PC-9 (cell line): ENCODE data around the gene ADAMTSL5. TPM values are rescaled to one million over a fixed set of nuclear protein-coding genes. Genes with fewer than 3 reads are reported as not detected.
"Not testable (repeated sequence)": the region's sequence is repeated elsewhere in the genome, so short reads cannot be mapped to it uniquely, and the experiment has no call there.

Source experiments
- BruUV-seq: library from RNA; stranded (reverse); fragments of 400-500 nt; replicated peaks from 2 replicates; lab custom pipeline; 2021; lab: Mats Ljungman, UMichigan
- CTCF ChIA-PET: fragments of 300-600 bp; sonication (Branson Sonifier 250); formaldehyde crosslinking; loops from one replicate; lab custom pipeline; 2022; ENCODE audit warnings: antibody characterized with exemption; lab: Charles Lee
- POLR2A ChIA-PET: fragments of 300-600 bp; sonication (Branson Sonifier 250); formaldehyde crosslinking; loops from one replicate; lab custom pipeline; 2022; ENCODE audit warnings: antibody characterized with exemption; ENCODE audit not compliant: unreplicated experiment; lab: Charles Lee
- DNase-seq, 2 experiments: peaks; one replicate each; pipeline versions ENCODE4 v3.0.0 to v3.0.0-alpha.2; 2015 to 2022; ENCODE audit warnings: mixed read lengths in 1 of 2
- H2AFZ ChIP-seq: fragments of 200-600 bp; sonication (generic); 2 replicates; pipeline ENCODE4 v1.8.1; 2017; ENCODE audit warnings: antibody characterized with exemption
- H3F3A ChIP-seq: fragments of 200-600 bp; sonication (generic); 2 replicates; pipeline ENCODE4 v1.8.1; 2017; ENCODE audit warnings: antibody characterized with exemption, mild to moderate bottlenecking, low read depth; ENCODE audit not compliant: insufficient read depth
- H3K27ac ChIP-seq: fragments of 200-600 bp; sonication (generic); 2 replicates; pipeline ENCODE4 v1.6.1; 2016; ENCODE audit warnings: mixed run types
- H3K27me3 ChIP-seq: fragments of 200-600 bp; sonication (generic); 2 replicates; pipeline ENCODE4 v1.6.1; 2016; ENCODE audit warnings: low read depth, mixed run types; ENCODE audit not compliant: insufficient read depth
- H3K36me3 ChIP-seq: fragments of 200-600 bp; sonication (generic); 2 replicates; pipeline ENCODE4 v1.6.1; 2016; ENCODE audit warnings: low read depth, mixed run types
- H3K4me1 ChIP-seq: fragments of 200-600 bp; sonication (generic); replicated peaks from 2 replicates; pipeline ENCODE4 v1.6.1; 2016; ENCODE audit warnings: mixed run types; ENCODE audit not compliant: insufficient read depth
- H3K4me2 ChIP-seq: fragments of 200-600 bp; sonication (generic); 2 replicates; pipeline ENCODE4 v1.6.1; 2017; ENCODE audit warnings: mixed run types
- H3K4me3 ChIP-seq: fragments of 200-600 bp; sonication (generic); 2 replicates; pipeline ENCODE4 v1.6.1; 2016; ENCODE audit warnings: mixed run types
- H3K79me2 ChIP-seq: fragments of 200-600 bp; sonication (generic); 2 replicates; pipeline ENCODE4 v1.6.1; 2017; ENCODE audit warnings: low read depth, mixed run types
- H3K9me2 ChIP-seq: fragments of 200-600 bp; sonication (generic); 2 replicates; pipeline ENCODE4 v1.8.1; 2017; ENCODE audit warnings: mild to moderate bottlenecking; ENCODE audit not compliant: insufficient read depth
- H3K9me3 ChIP-seq: fragments of 200-600 bp; sonication (generic); 2 replicates; pipeline ENCODE4 v1.8.1; 2016; ENCODE audit warnings: low read depth; ENCODE audit not compliant: insufficient read depth
- H4K20me1 ChIP-seq: fragments of 200-600 bp; sonication (generic); 2 replicates; pipeline ENCODE4 v1.8.1; 2017; ENCODE audit not compliant: insufficient read depth
- CTCF ChIP-seq: fragments of 200-600 bp; sonication (generic); conservative IDR thresholded peaks from 2 replicates; pipeline ENCODE4 v1.6.1; 2017; ENCODE audit warnings: mixed run types, antibody characterized with exemption, mild to moderate bottlenecking, moderate library complexity
- EZH2 ChIP-seq: fragments of 200-600 bp; sonication (generic); IDR thresholded peaks from 2 replicates; pipeline ENCODE4 v1.8.0; 2017; ENCODE audit warnings: antibody characterized with exemption, low read depth
- intact Hi-C: fragments of 100-400 bp; cut with micrococcal nuclease; formaldehyde crosslinking; loops from one replicate; pipeline ENCODE4 v1.10.0; 2022; ENCODE audit not compliant: unreplicated experiment
- total RNA-seq: library from RNA; stranded (reverse); gene quantifications from 2 replicates; pipeline ENCODE4 v1.2.3, GENCODE V29; 2021

Gene ADAMTSL5
- total RNA-seq, 1 experiment from 2014 or later: 13.6 TPM

GRCh38 chr19:1532003-1532402 lies 19.2 kb upstream of the ADAMTSL5 start:
- H3K27me3 ChIP-seq: 0 out of 2 replicates have a peak, but pooled peaks cover 8% of the 10 kb centered on the region
- CTCF ChIA-PET: interaction anchor here (0.7 kb wide), 1 partner anchor 112 kb away, joined by 3 read pairs; no protein-coding TSS in a partner anchor
- H3K4me2 ChIP-seq: no peak overlapping the region
- H3K27ac ChIP-seq: no peak overlapping the region
- no peaks in the 10 kb centered on the region for H4K20me1 ChIP-seq
- intact Hi-C loops: no loop called here
- POLR2A ChIA-PET: no interaction called here
- H3F3A ChIP-seq: no peaks in the 10 kb centered on the region
- H3K9me3 ChIP-seq: no peaks in the 10 kb centered on the region
- no peaks in the 10 kb centered on the region for H3K36me3 ChIP-seq
- TF ChIP-seq CTCF: no peak
- TF ChIP-seq EZH2: no peak
- H3K4me3 ChIP-seq: no peak overlapping the region
- BruUV-seq: no TSS peak
- H3K4me1 ChIP-seq: no peaks in the 10 kb centered on the region
- H2AFZ ChIP-seq: no peak overlapping the region
- H3K79me2 ChIP-seq: no peaks in the 10 kb centered on the region
- H3K9me2 ChIP-seq: no peaks in the 10 kb centered on the region
- DNase-seq: no peak

DNA sequence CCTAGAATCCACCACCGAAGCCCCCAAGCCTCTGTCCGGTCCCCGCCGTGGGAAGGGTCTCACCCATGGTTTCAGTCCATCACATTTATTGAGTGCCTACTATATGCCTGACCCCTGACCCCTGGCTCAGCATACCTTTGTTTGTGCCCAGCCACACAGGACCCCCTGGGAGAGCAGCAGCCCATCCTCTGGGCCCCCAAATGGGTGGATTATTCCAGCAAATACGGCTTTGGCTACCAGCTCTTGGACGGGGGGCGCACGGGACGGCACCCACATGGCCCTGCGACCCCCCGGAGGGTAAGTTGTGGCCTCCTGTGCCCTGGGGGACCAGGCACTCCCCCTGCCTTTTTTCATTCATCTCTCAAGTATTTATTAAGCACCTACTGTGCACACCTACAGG lies 18.8 kb upstream of the ADAMTSL5 start:
- DNase-seq: no peak
- H3K4me3 ChIP-seq: no peak overlapping the region
- BruUV-seq: no TSS peak
- CTCF ChIA-PET: interaction anchor here (0.7 kb wide), 1 partner anchor 113 kb away, joined by 3 read pairs; no protein-coding TSS in a partner anchor
- no peaks in the 10 kb centered on the region for H3K79me2 ChIP-seq
- intact Hi-C loops: no loop called here
- H3K27ac ChIP-seq: no peak overlapping the region
- POLR2A ChIA-PET: no interaction called here
- H4K20me1 ChIP-seq: no peaks in the 10 kb centered on the region
- H3K9me3 ChIP-seq: no peaks in the 10 kb centered on the region
- TF ChIP-seq EZH2 (no peak), CTCF (no peak)
- no peaks in the 10 kb centered on the region for H3K4me1 ChIP-seq
- H3F3A ChIP-seq: no peaks in the 10 kb centered on the region
- no peak overlapping the region for H2AFZ ChIP-seq
- no peaks in the 10 kb centered on the region for H3K9me2 ChIP-seq
- H3K27me3 ChIP-seq: 0 out of 2 replicates have a peak, but pooled peaks cover 8% of the 10 kb centered on the region
- no peak overlapping the region for H3K4me2 ChIP-seq
- H3K36me3 ChIP-seq: no peaks in the 10 kb centered on the region

GRCh38 chr19:1530856-1531255 lies 18.0 kb upstream of the ADAMTSL5 start:
- H3F3A ChIP-seq, DNase-seq, H2AFZ ChIP-seq, H3K4me3 ChIP-seq, H3K27me3 ChIP-seq, H3K9me3 ChIP-seq, H4K20me1 ChIP-seq, H3K79me2 ChIP-seq, H3K27ac ChIP-seq, H3K36me3 ChIP-seq, H3K9me2 ChIP-seq, POLR2A ChIA-PET, H3K4me2 ChIP-seq, BruUV-seq, H3K4me1 ChIP-seq, intact Hi-C loops: not testable (repeated sequence)
- CTCF ChIA-PET: interaction anchor here (0.6 kb wide), 1 partner anchor 858 kb away, joined by 8 read pairs; no protein-coding TSS in a partner anchor

- Histone ChIP-seq H3K4me1 (no peaks in the 10 kb centered on the region), H3K27ac (no peak overlapping the region), H3K9me2 (no peaks in the 10 kb centered on the region), H4K20me1 (no peaks in the 10 kb centered on the region), H3K4me3 (no peak overlapping the region), H3K27me3 (0 out of 2 replicates have a peak, but pooled peaks cover 8% of the 10 kb centered on the region), H3F3A (no peaks in the 10 kb centered on the region), H3K36me3 (no peaks in the 10 kb centered on the region), H3K79me2 (no peaks in the 10 kb centered on the region), H2AFZ (no peak overlapping the region), H3K4me2 (no peak overlapping the region), H3K9me3 (no peaks in the 10 kb centered on the region)
- DNase-seq: no peak
- CTCF ChIA-PET: no interaction called here
- TF ChIP-seq CTCF: no peak
- no peak for TF ChIP-seq EZH2
- BruUV-seq: no TSS peak
- intact Hi-C loops: no loop called here
- POLR2A ChIA-PET: no interaction called here
Measured at GRCh38 chr19:1529430-1529816, 16.6 kb upstream of the ADAMTSL5 start.
